ENCODE data around the gene SELENOV.
A peak's percentile ranks its signal among the peaks of the same experiment; 100 is the strongest.

The SELENOV gene

GRCh38 chr19:39514840-39515550 is at the start of gene SELENOV:
Gene SELENOV, plus strand, starts transcription at chr19:39515139. Its CDS starts 74 bp downstream, at chr19:39515213.
- POLR2A ChIA-PET: interaction anchor here (0.6 to 0.9 kb wide), 2 partner anchors 74 to 79 kb away, joined by 3 to 11 read pairs; partner anchors contain the start of gene RPS16
- Histone ChIP-seq H3K27ac (ENCODE audit: extremely low read depth, low read depth, low read length) (peak within 1 kb of the TSS; percentile 16; the same call in 1 of the 2 replicates), H3K36me3 (ENCODE audit: control insufficient read depth in 2 of 2, insufficient read depth in 1 of 2, low read length in 2 of 2) (peaks cover 0 to 4% of the 10 kb centered on the region in 2 experiments; a peak in 1 of 3 replicates), H3K4me3 (ENCODE audit: low read depth, low read length) (peak within 1 kb of the TSS; percentile 25), H3K9me3 (ENCODE audit: control insufficient read depth, insufficient read depth, low read depth, low read length) (no peaks in the 10 kb centered on the region), H3K4me1 (ENCODE audit: control insufficient read depth, insufficient read depth, low read length) (peaks cover 17% of the 10 kb centered on the region)
- CTCF ChIA-PET: interaction anchor here (0.7 to 3.7 kb wide), 11 partner anchors 11 to 681 kb away, joined by 3 to 24 read pairs (median 5); partner anchors contain the start of genes EID2B and RPS16
- no peak for TF ChIP-seq ZNF169 (tag by site-specific recombination; IDR thresholded peaks at IDR 0.05)
- no peak for TF ChIP-seq KLF7 (tag by site-specific recombination; IDR thresholded peaks at IDR 0.05; ENCODE audit: borderline replicate concordance)
- TF ChIP-seq ZNF488 (tag by site-specific recombination; IDR thresholded peaks at IDR 0.05): 0 out of 2 replicates have a peak, but pooled peaks have one; percentile 19
- no peak for TF ChIP-seq ZNF560 (tag by site-specific recombination; IDR thresholded peaks at IDR 0.05; ENCODE audit: borderline replicate concordance)
- TF ChIP-seq ZNF529 (tag by site-specific recombination; IDR thresholded peaks at IDR 0.05; ENCODE audit: insufficient replicate concordance): no peak
- TF ChIP-seq ZNF791 (tag by site-specific recombination; IDR thresholded peaks at IDR 0.05): no peak
- TF ChIP-seq ZNF768 (tag by site-specific recombination; IDR thresholded peaks at IDR 0.05): no peak; the same call in 1 of the 2 replicates
- no peak for TF ChIP-seq ZNF132 (tag by site-specific recombination; IDR thresholded peaks at IDR 0.05; ENCODE audit: borderline replicate concordance)
- no peak for TF ChIP-seq HOXD13 (CRISPR knock-in tag; IDR thresholded peaks at IDR 0.05; ENCODE audit: borderline replicate concordance)
- TF ChIP-seq ZNF704 (tag by site-specific recombination; IDR thresholded peaks at IDR 0.05): no peak
- TF ChIP-seq ZNF629 (tag by site-specific recombination; IDR thresholded peaks at IDR 0.05): no peak
- peak; percentile 36; the same call in 1 of the 2 replicates for TF ChIP-seq ZBTB10 (tag by site-specific recombination; IDR thresholded peaks at IDR 0.05)
- no peak for TF ChIP-seq ZNF214 (tag by site-specific recombination; IDR thresholded peaks at IDR 0.05; ENCODE audit: borderline replicate concordance)
- TF ChIP-seq OSR2 (tag by site-specific recombination; IDR thresholded peaks at IDR 0.05): no peak
- peak; percentile 63 for TF ChIP-seq ZNF398 (tag by site-specific recombination; IDR thresholded peaks at IDR 0.05)
- TF ChIP-seq ZNF114 (tag by site-specific recombination; IDR thresholded peaks at IDR 0.05): no peak
- TF ChIP-seq ZNF221 (tag by site-specific recombination; IDR thresholded peaks at IDR 0.05; ENCODE audit: borderline replicate concordance): no peak
- peak; percentile 63 for TF ChIP-seq PATZ1 (tag by site-specific recombination; IDR thresholded peaks at IDR 0.05)
- peak; percentile 28; the same call in 1 of the 2 replicates for TF ChIP-seq ZXDB (tag by site-specific recombination; IDR thresholded peaks at IDR 0.05)
- TF ChIP-seq ZNF747 (tag by site-specific recombination; IDR thresholded peaks at IDR 0.05): no peak
- TF ChIP-seq ZNF843 (tag by site-specific recombination; IDR thresholded peaks at IDR 0.05): no peak
- peak; percentile 84 for TF ChIP-seq IKZF3 (tag by site-specific recombination; IDR thresholded peaks at IDR 0.05)
- TF ChIP-seq GLIS2 (tag by site-specific recombination; IDR thresholded peaks at IDR 0.05): peak; percentile 58; the same call in 1 of the 2 replicates
- no peak for TF ChIP-seq ZNF146 (tag by site-specific recombination; IDR thresholded peaks at IDR 0.05)
- TF ChIP-seq ZNF121 (tag by site-specific recombination; IDR thresholded peaks at IDR 0.05): no peak
- no peak for TF ChIP-seq ZNF544 (tag by site-specific recombination; IDR thresholded peaks at IDR 0.05)
- peak; percentile 27; the same call in 1 of the 2 replicates for TF ChIP-seq GLIS1 (tag by site-specific recombination; IDR thresholded peaks at IDR 0.05)
- TF ChIP-seq GFI1B (tag by site-specific recombination; IDR thresholded peaks at IDR 0.05): no peak
- TF ChIP-seq MEIS1 (CRISPR knock-in tag; IDR thresholded peaks at IDR 0.05; ENCODE audit: borderline replicate concordance): no peak
- TF ChIP-seq ZNF335 (tag by site-specific recombination; conservative IDR thresholded peaks at IDR 0.05): peak; percentile 85
